HFFc6 (cell line): ENCODE measurements around the gene FYN. TPM values are rescaled to one million over a fixed set of nuclear protein-coding genes. Genes with fewer than 3 reads are reported as not detected.
A peak's percentile ranks its signal among the peaks of the same experiment; 100 is the strongest.

Experiments used
- DNase-seq: peaks from one replicate; pipeline ENCODE4 v3.0.0-alpha.2; 2018
- H3K27ac Mint-ChIP-seq: 2 replicates; pipeline ENCODE4 v1.8.0; 2020; ENCODE audit warnings: mild to moderate bottlenecking, mixed read lengths
- H3K27me3 Mint-ChIP-seq: 2 replicates; pipeline ENCODE4 v1.8.0; 2021; ENCODE audit warnings: mild to moderate bottlenecking, moderate library complexity, mixed read lengths; ENCODE audit not compliant: insufficient read depth
- H3K36me3 Mint-ChIP-seq: 2 replicates; pipeline ENCODE4 v1.8.0; 2021; ENCODE audit warnings: low read depth, mixed read lengths
- H3K4me1 Mint-ChIP-seq: 2 replicates; pipeline ENCODE4 v1.8.0; 2020; ENCODE audit warnings: low read depth, mixed read lengths
- H3K4me3 Mint-ChIP-seq: 2 replicates; pipeline ENCODE4 v1.8.0; 2020; ENCODE audit warnings: mild to moderate bottlenecking, moderate library complexity, mixed read lengths
- H3K9me3 Mint-ChIP-seq: 2 replicates; pipeline ENCODE4 v1.8.0; 2020; ENCODE audit warnings: mild to moderate bottlenecking, mixed read lengths
- CTCF ChIP-seq: fragments of 200-600 bp; sonication (generic); IDR thresholded peaks from 2 replicates; pipeline ENCODE4 v1.5.0; 2021; ENCODE audit warnings: antibody characterized with exemption, mild to moderate bottlenecking
- total RNA-seq, 6 experiments: library from RNA; stranded (reverse); fragmentation: NEBNext Ultra II Directional; extraction: Animal tissue kit (Norgen Biotek cat#: 25700); gene quantifications; 2 replicates in 1 of 6; 3 replicates in 5 of 6; pipeline ENCODE4 v1.2.3, GENCODE V29; 2021

The FYN gene
- total RNA-seq, 6 experiments from 2014 or later = 41.5 to 59.9 (median 49.7) TPM

DNA sequence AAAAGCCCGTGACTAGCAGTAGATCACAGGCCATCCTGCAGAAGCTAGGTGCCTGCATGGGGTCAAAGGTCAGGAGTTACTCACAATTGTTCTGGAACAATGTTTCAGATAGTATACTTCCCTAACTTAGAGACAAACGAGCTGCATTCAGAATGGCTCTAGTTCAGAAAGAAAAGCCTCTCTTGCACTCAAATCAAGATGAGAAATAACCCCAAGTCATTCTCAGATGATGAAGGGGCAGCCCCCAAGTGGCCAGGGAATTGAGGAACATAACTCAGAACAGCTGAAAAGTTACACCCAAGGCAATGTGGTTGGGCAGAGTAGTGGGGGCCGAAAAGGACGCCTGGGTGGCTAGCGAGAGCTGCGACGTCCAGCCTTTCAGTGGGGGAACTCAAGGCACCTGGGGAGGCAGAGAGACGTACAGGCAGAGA lies 27.8 kb downstream of the FYN start:
- H3K27ac Mint-ChIP-seq = no peak overlapping the region
- TF ChIP-seq CTCF = no peak
- no peak overlapping the region for H3K4me3 Mint-ChIP-seq
- H3K9me3 Mint-ChIP-seq = no peaks in the 10 kb centered on the region
- no peaks in the 10 kb centered on the region for H3K27me3 Mint-ChIP-seq
- peaks cover 37% of the 10 kb centered on the region for H3K4me1 Mint-ChIP-seq
- H3K36me3 Mint-ChIP-seq = no peaks in the 10 kb centered on the region
- no peak for DNase-seq

GRCh38 chr6:111844921-111845320 lies 28.3 kb downstream of the FYN start:
- no peak overlapping the region for H3K4me3 Mint-ChIP-seq
- H3K27me3 Mint-ChIP-seq = no peaks in the 10 kb centered on the region
- H3K36me3 Mint-ChIP-seq = no peaks in the 10 kb centered on the region
- DNase-seq = no peak
- H3K9me3 Mint-ChIP-seq = no peaks in the 10 kb centered on the region
- TF ChIP-seq CTCF = peak; percentile 26; the same call in 1 of the 2 replicates
- H3K4me1 Mint-ChIP-seq = peaks cover 37% of the 10 kb centered on the region
- H3K27ac Mint-ChIP-seq = no peak overlapping the region

DNA sequence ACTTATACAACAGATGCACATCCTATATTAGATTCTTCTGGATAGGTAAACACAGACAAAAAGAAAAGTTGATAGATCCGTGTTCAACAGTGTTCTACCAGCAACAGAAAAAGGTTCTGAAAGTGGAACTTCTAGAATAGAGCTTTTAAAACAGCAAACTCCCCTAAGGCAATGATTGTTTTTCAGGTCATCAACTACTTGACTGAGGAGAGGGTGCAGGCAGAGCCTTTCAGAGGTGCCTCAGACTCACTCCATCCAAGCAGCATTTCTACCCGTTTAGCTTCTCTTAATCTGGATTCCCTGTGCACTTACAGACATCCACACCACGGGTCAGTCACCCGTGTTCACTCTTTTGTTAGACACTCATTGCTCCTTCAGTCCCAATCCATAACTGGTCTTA lies 28.9 kb downstream of the FYN start:
- DNase-seq = no peak
- H3K4me1 Mint-ChIP-seq = peaks cover 37% of the 10 kb centered on the region
- no peaks in the 10 kb centered on the region for H3K36me3 Mint-ChIP-seq
- no peak for TF ChIP-seq CTCF
- H3K27ac Mint-ChIP-seq = no peak overlapping the region
- H3K4me3 Mint-ChIP-seq = no peak overlapping the region
- no peaks in the 10 kb centered on the region for H3K9me3 Mint-ChIP-seq
- no peaks in the 10 kb centered on the region for H3K27me3 Mint-ChIP-seq

- peaks cover 43% of the 10 kb centered on the region for H3K4me1 Mint-ChIP-seq
- no peak for DNase-seq
Observed at GRCh38 chr6:111843347-111844147, 29.7 kb downstream of the FYN start.

GRCh38 chr6:111842891-111843290 lies 30.4 kb downstream of the FYN start:
- TF ChIP-seq CTCF = no peak
- no peaks in the 10 kb centered on the region for H3K9me3 Mint-ChIP-seq
- H3K4me3 Mint-ChIP-seq = no peak overlapping the region
- no peaks in the 10 kb centered on the region for H3K36me3 Mint-ChIP-seq
- no peaks in the 10 kb centered on the region for H3K27me3 Mint-ChIP-seq
- no peak for DNase-seq
- H3K4me1 Mint-ChIP-seq = peaks cover 38% of the 10 kb centered on the region
- no peak overlapping the region for H3K27ac Mint-ChIP-seq

More at GRCh38 chr6:111843347-111844147, 29.7 kb downstream of the FYN start:
- no peak for TF ChIP-seq CTCF
- no peaks in the 10 kb centered on the region for H3K36me3 Mint-ChIP-seq
- H3K27me3 Mint-ChIP-seq = no peaks in the 10 kb centered on the region
- no peak overlapping the region for H3K4me3 Mint-ChIP-seq
- no peak overlapping the region for H3K27ac Mint-ChIP-seq
- H3K9me3 Mint-ChIP-seq = no peaks in the 10 kb centered on the region
